ENCODE measurements around the gene HEPACAM.

The HEPACAM gene

GRCh38 chr11:124875401-124875800 is 60.4 kb downstream of the HEPACAM start:
- TF ChIP-seq CTCF (conservative IDR thresholded peaks at IDR 0.05; ENCODE audit: low read length), result no peak
- no peak overlapping the region; the same call in 1 of the 2 replicates for H3K4me3 ChIP-seq (ENCODE audit: low read length)
- no peak for DNase-seq (ENCODE audit: low read depth)

GRCh38 chr11:124874571-124875255 is 61.1 kb downstream of the HEPACAM start:
- no peak for TF ChIP-seq CTCF (conservative IDR thresholded peaks at IDR 0.05; ENCODE audit: low read length)

GRCh38 chr11:124873951-124874350 is 61.9 kb downstream of the HEPACAM start:
- no peak overlapping the region for H3K4me3 ChIP-seq (ENCODE audit: low read length)
- DNase-seq (ENCODE audit: low read depth), result no peak
- no peak for TF ChIP-seq CTCF (conservative IDR thresholded peaks at IDR 0.05; ENCODE audit: low read length)

More at GRCh38 chr11:124874571-124875255, 61.1 kb downstream of the HEPACAM start:
- H3K4me3 ChIP-seq (ENCODE audit: low read length), result no peak overlapping the region
- no peak for DNase-seq (ENCODE audit: low read depth)

GRCh38 chr11:124872741-124873140 is 63.1 kb downstream of the HEPACAM start:
- H3K4me3 ChIP-seq (ENCODE audit: low read length), result no peak overlapping the region
- TF ChIP-seq CTCF (conservative IDR thresholded peaks at IDR 0.05; ENCODE audit: low read length), result no peak
- no peak for DNase-seq (ENCODE audit: low read depth)

GRCh38 chr11:124872280-124872679 is 63.6 kb downstream of the HEPACAM start:
- TF ChIP-seq CTCF (conservative IDR thresholded peaks at IDR 0.05; ENCODE audit: low read length), result no peak
- DNase-seq (ENCODE audit: low read depth), result no peak

GRCh38 chr11:124870430-124870829 is 65.4 kb downstream of the HEPACAM start:
- no peak for DNase-seq (ENCODE audit: low read depth)
- no peak overlapping the region for H3K4me3 ChIP-seq (ENCODE audit: low read length)
- no peak for TF ChIP-seq CTCF (conservative IDR thresholded peaks at IDR 0.05; ENCODE audit: low read length)

More at GRCh38 chr11:124872280-124872679, 63.6 kb downstream of the HEPACAM start:
- H3K4me3 ChIP-seq (ENCODE audit: low read length), result no peak overlapping the region

- TF ChIP-seq CTCF (conservative IDR thresholded peaks at IDR 0.05; ENCODE audit: low read length), result no peak
- DNase-seq (ENCODE audit: low read depth), result no peak
Measured at GRCh38 chr11:124869856-124870387, 65.9 kb downstream of the HEPACAM start.

More at GRCh38 chr11:124869856-124870387, 65.9 kb downstream of the HEPACAM start:
- H3K4me3 ChIP-seq (ENCODE audit: low read length), result no peak overlapping the region

Measured in AG10803 (cell line).